Glutamatergic neuron (in vitro differentiated cells): Measurements from ENCODE around the gene LCORL. TPM values are rescaled to one million over a fixed set of nuclear protein-coding genes. Genes with fewer than 3 reads are reported as not detected.

Experiments
- DNase-seq: peaks from one replicate; pipeline ENCODE4 v3.0.0; 2022
- H3K27ac Mint-ChIP-seq: one replicate; pipeline ENCODE4 v1.8.0; 2020; ENCODE audit warnings: mild to moderate bottlenecking, mixed read lengths, inconsistent platforms; ENCODE audit not compliant: unreplicated experiment
- H3K27me3 Mint-ChIP-seq: one replicate; pipeline ENCODE4 v1.8.0; 2020; ENCODE audit warnings: mild to moderate bottlenecking, moderate library complexity, mixed read lengths, inconsistent platforms; ENCODE audit not compliant: unreplicated experiment
- H3K36me3 Mint-ChIP-seq: one replicate; pipeline ENCODE4 v1.8.0; 2020; ENCODE audit warnings: mild to moderate bottlenecking, mixed read lengths, inconsistent platforms; ENCODE audit not compliant: unreplicated experiment
- H3K4me1 Mint-ChIP-seq: one replicate; pipeline ENCODE4 v1.8.0; 2020; ENCODE audit warnings: mild to moderate bottlenecking, low read depth, mixed read lengths, inconsistent platforms; ENCODE audit not compliant: unreplicated experiment
- H3K4me3 Mint-ChIP-seq: one replicate; pipeline ENCODE4 v1.8.0; 2020; ENCODE audit warnings: mild to moderate bottlenecking, mixed read lengths, inconsistent platforms; ENCODE audit not compliant: unreplicated experiment
- H3K9me3 Mint-ChIP-seq: one replicate; pipeline ENCODE4 v1.8.0; 2020; ENCODE audit warnings: mild to moderate bottlenecking, moderate library complexity, mixed read lengths, inconsistent platforms; ENCODE audit not compliant: unreplicated experiment
- CTCF ChIP-seq: fragments of 200-600 bp; sonication (generic); IDR thresholded peaks from one replicate; pipeline ENCODE4 v1.5.0; 2021; ENCODE audit not compliant: partially characterized antibody, unreplicated experiment
- total RNA-seq: library from RNA; stranded (reverse); fragmentation: NEBNext Ultra II Directional; extraction: Animal tissue kit (Norgen Biotek cat#: 25700); gene quantifications from one replicate; pipeline ENCODE4 v1.2.1, GENCODE V29; 2021; ENCODE audit not compliant: unreplicated experiment

Gene LCORL
- total RNA-seq, 1 donor from 2014 or later, result 30.8 TPM

GRCh38 chr4:17964576-17964975, 57.0 kb downstream of the LCORL start:
- DNase-seq, result no peak
- H3K4me1 Mint-ChIP-seq, result peaks cover 3% of the 10 kb centered on the region
- H3K9me3 Mint-ChIP-seq, result no peaks in the 10 kb centered on the region
- no peak overlapping the region for H3K27ac Mint-ChIP-seq
- no peaks in the 10 kb centered on the region for H3K27me3 Mint-ChIP-seq
- no peak for TF ChIP-seq CTCF
- H3K36me3 Mint-ChIP-seq, result no peaks in the 10 kb centered on the region
- H3K4me3 Mint-ChIP-seq, result no peak overlapping the region

GRCh38 chr4:17962171-17962570, 59.4 kb downstream of the LCORL start:
- TF ChIP-seq CTCF, result no peak
- Mint-ChIP-seq H3K4me3 (no peak overlapping the region), H3K36me3 (no peaks in the 10 kb centered on the region), H3K27me3 (no peaks in the 10 kb centered on the region), H3K4me1 (peaks cover 3% of the 10 kb centered on the region), H3K9me3 (no peaks in the 10 kb centered on the region), H3K27ac (no peak overlapping the region)
- no peak for DNase-seq

GRCh38 chr4:17961249-17961648, 60.3 kb downstream of the LCORL start:
- TF ChIP-seq CTCF, result no peak
- Mint-ChIP-seq H3K36me3 (no peaks in the 10 kb centered on the region), H3K27me3 (no peaks in the 10 kb centered on the region), H3K4me1 (no peaks in the 10 kb centered on the region), H3K4me3 (no peak overlapping the region), H3K27ac (no peak overlapping the region), H3K9me3 (no peaks in the 10 kb centered on the region)
- no peak for DNase-seq

- no peak overlapping the region for H3K27ac Mint-ChIP-seq
- peaks cover 9% of the 10 kb centered on the region for H3K36me3 Mint-ChIP-seq
- H3K4me1 Mint-ChIP-seq, result no peaks in the 10 kb centered on the region
- no peak for TF ChIP-seq CTCF
- no peak for DNase-seq
- H3K4me3 Mint-ChIP-seq, result no peak overlapping the region
- no peaks in the 10 kb centered on the region for H3K27me3 Mint-ChIP-seq
- H3K9me3 Mint-ChIP-seq, result no peaks in the 10 kb centered on the region
Observed at GRCh38 chr4:17958181-17958580, 63.4 kb downstream of the LCORL start.

GRCh38 chr4:17957688-17958087, 63.9 kb downstream of the LCORL start:
- Mint-ChIP-seq H3K9me3 (no peaks in the 10 kb centered on the region), H3K36me3 (peaks cover 10% of the 10 kb centered on the region), H3K4me3 (no peak overlapping the region), H3K27me3 (peaks cover 2% of the 10 kb centered on the region), H3K27ac (no peak overlapping the region), H3K4me1 (no peaks in the 10 kb centered on the region)
- no peak for TF ChIP-seq CTCF
- no peak for DNase-seq
